Measurements from ENCODE around the gene MUCL3. TPM values are rescaled to one million over a fixed set of nuclear protein-coding genes. Genes with fewer than 3 reads are reported as not detected.
A peak's percentile ranks its signal among the peaks of the same experiment; 100 is the strongest.

MUCL3 gene
- total RNA-seq, 1 donor from 2014 or later: under 0.01 TPM

GRCh38 chr6:30912746-30913520, 27.8 kb upstream of the MUCL3 start:
- no peak for TF ChIP-seq CTCF (conservative IDR thresholded peaks at IDR 0.05; ENCODE audit: low read depth, low read length)
- DNase-seq (ENCODE audit: low read depth): no peak
- no peak overlapping the region for H3K4me3 ChIP-seq (ENCODE audit: low read depth, low read length)

GRCh38 chr6:30913721-30914075, 27.1 kb upstream of the MUCL3 start:
- peak overlapping the region; percentile 25 for H3K4me3 ChIP-seq (ENCODE audit: low read depth, low read length)
- DNase-seq (ENCODE audit: low read depth): no peak
- no peak for TF ChIP-seq CTCF (conservative IDR thresholded peaks at IDR 0.05; ENCODE audit: low read depth, low read length)

GRCh38 chr6:30914076-30914853, 26.5 kb upstream of the MUCL3 start, which contains the start of gene VARS2:
Gene VARS2, plus strand, starts transcription at chr6:30914238. Its CDS starts 599 bp downstream, at chr6:30914837.
- H3K4me3 ChIP-seq (ENCODE audit: low read depth, low read length): peak within 1 kb of the TSS; percentile 58
- DNase-seq (ENCODE audit: low read depth): no peak
- TF ChIP-seq CTCF (conservative IDR thresholded peaks at IDR 0.05; ENCODE audit: low read depth, low read length): peak; percentile 41

- TF ChIP-seq CTCF (conservative IDR thresholded peaks at IDR 0.05; ENCODE audit: low read depth, low read length): no peak
- H3K4me3 ChIP-seq (ENCODE audit: low read depth, low read length): peak overlapping the region; percentile 58
- no peak for DNase-seq (ENCODE audit: low read depth)
Observed at GRCh38 chr6:30914854-30915590, 25.8 kb upstream of the MUCL3 start.

GRCh38 chr6:30915591-30915946, 25.2 kb upstream of the MUCL3 start:
- no peak for DNase-seq (ENCODE audit: low read depth)
- peak; percentile 79 for TF ChIP-seq CTCF (conservative IDR thresholded peaks at IDR 0.05; ENCODE audit: low read depth, low read length)
- no peak overlapping the region for H3K4me3 ChIP-seq (ENCODE audit: low read depth, low read length)

- H3K4me3 ChIP-seq (ENCODE audit: low read depth, low read length): no peak overlapping the region
- TF ChIP-seq CTCF (conservative IDR thresholded peaks at IDR 0.05; ENCODE audit: low read depth, low read length): no peak
Observed at GRCh38 chr6:30917041-30917440, 23.7 kb upstream of the MUCL3 start.

More at GRCh38 chr6:30917041-30917440, 23.7 kb upstream of the MUCL3 start:
- DNase-seq (ENCODE audit: low read depth): no peak

Measured in epithelial cell of proximal tubule (primary cell).